GM19395 (cell line): ENCODE results near the gene ERC1.

Experiments used
- ATAC-seq: cut with Tn5 transposase; IDR thresholded peaks from one replicate; pipeline ENCODE4 v1.9.1; 2021; ENCODE audit warnings: mild to moderate bottlenecking, moderate library complexity; ENCODE audit not compliant: unreplicated experiment

The ERC1 gene

GRCh38 chr12:1375323-1375722 lies 384.3 kb downstream of the ERC1 start:
- no peak for ATAC-seq

DNA sequence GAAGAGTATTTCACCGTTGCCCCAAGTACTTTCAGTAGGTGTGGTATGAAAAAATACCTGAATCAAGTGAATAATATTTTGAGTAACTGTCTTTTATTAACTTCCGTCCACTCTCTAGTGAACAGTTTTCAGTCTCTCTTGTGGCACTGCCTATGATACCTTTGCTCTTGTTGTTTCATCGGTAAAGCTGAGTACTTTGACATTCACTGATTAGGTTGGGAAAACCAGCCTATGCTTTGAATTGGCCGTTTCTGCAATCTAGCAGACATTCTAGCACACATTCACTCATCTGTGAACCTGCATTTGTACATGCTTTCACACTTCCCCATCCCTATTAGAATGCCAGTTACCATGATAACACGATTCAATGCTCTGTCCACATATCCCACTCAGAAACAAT lies 386.1 kb downstream of the ERC1 start:
- no peak for ATAC-seq

DNA sequence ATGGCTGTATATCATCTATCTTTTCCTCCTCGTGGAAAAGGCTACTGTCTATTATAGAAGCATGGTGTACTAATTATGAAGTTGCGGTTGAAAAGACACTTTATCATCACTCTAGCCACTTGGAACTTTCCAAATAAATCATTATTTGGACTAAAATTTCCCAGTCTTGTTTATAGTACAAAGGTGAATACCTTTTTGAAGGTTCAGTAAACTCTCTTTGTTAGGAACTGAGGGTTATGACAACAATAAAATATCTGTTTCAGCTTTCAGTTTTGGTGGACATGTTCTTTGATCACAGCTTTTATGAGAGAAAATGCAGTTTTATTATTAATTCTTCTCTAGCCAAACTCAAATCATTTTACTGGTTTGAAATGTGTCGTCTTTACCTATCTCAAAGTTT lies 386.7 kb downstream of the ERC1 start:
- no peak for ATAC-seq

DNA sequence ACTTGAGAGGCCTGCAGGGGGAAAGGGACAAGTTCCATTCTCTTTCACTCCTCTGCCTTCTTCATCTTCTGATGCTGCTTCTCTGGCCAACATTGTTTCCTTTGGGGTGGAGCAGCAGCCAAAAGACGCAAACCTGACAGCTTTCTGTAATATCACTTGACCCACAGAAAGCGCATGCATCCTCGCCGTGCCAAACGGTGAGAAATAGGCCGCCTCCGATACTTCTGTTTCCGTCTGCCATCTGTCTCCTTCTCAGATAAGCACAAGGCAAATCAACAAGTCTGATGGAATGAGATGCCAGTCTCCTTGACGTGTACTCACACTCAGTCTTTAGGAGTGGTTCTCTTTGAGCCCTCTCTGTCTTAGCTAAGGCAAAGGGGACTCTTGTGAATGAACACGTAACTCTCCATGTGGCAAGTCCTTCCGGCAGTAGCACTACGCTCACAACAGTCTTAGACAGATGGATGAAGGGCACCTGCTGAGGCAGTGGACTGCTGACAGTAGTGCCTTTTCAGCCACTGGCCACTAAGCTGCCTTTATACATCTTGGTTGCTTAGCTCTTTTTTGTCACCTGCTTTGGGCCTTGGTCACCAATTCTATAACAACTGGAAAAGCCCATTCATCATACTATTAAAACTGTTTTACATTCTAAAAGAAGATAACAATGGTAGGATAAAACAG lies 389.3 kb downstream of the ERC1 start:
- ATAC-seq, result no peak

DNA sequence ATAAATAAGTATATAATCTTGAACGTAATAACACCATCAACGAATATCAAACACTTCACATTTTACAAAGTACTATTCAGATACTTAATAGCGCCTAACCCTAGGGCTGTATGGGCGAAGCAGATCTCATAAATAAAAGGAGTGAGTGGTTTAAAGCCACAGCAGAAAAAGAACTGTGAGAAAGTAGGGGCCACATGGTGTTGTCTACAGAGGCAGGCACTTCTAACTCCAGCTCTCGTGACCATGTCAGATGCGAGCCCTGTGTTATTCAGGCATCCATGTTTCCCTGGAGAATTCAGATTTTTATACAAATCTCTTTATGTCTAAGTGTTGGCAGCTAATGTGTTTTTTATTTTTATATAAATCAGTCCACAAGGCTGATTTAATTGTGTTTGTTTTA lies 391.1 kb downstream of the ERC1 start:
- no peak for ATAC-seq

- ATAC-seq, result no peak
Observed at GRCh38 chr12:1382826-1383225, 391.8 kb downstream of the ERC1 start.

- ATAC-seq, result no peak
Observed at GRCh38 chr12:1383758-1384157, 392.7 kb downstream of the ERC1 start.

- no peak for ATAC-seq
Observed at GRCh38 chr12:1384910-1385309, 393.9 kb downstream of the ERC1 start.

GRCh38 chr12:1391722-1392121 lies 400.7 kb downstream of the ERC1 start:
- no peak for ATAC-seq

- ATAC-seq, result no peak
Observed at GRCh38 chr12:1395421-1395955, 404.5 kb downstream of the ERC1 start.

- no peak for ATAC-seq
Observed at GRCh38 chr12:1398673-1399072, 407.6 kb downstream of the ERC1 start.

DNA sequence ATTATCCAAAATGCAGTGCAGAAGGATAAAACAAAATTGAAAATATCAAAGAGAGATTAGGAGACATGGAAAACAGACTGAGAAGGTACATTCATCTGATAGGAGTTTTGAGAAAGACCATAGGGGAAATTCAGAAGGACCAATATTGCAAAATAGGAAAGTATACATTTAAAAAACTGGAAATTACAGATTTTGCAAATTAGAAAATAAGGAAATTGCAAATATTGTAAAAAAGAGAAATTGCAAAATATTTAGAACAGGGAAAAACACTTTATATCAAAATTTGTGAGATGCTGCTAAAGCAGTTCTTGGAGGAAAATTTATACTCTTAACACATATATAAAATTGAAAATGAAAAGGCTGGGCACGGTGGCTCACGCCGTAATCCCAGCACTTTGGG lies 410.9 kb downstream of the ERC1 start:
- no peak for ATAC-seq

GRCh38 chr12:1403417-1403816 lies 412.4 kb downstream of the ERC1 start:
- ATAC-seq, result no peak

GRCh38 chr12:1405619-1406018 lies 414.6 kb downstream of the ERC1 start:
- ATAC-seq, result no peak

- no peak for ATAC-seq
Observed at GRCh38 chr12:1410794-1411193, 419.8 kb downstream of the ERC1 start.

DNA sequence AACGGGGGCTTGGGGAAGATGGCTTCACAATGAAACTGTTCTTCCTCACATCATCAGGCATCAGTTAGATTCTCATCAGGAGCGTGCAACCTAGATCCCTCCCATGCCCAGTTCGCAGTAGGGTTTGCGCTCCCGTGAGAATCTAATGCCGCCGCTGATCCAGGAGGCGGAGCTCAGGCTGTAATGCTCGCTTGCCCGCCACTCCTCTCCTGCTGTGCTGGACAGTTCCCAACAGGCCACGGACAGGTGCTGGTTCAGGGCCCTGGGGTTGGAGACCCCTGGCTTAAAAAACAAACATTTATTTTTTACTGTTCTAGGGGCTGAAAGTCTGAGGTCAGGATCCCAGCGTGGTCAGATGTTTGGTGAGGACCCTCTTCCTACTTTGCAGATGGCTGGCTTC lies 422.9 kb downstream of the ERC1 start:
- ATAC-seq, result no peak

- no peak for ATAC-seq
Observed at GRCh38 chr12:1418144-1418543, 427.1 kb downstream of the ERC1 start.

GRCh38 chr12:1419849-1420371 lies 428.9 kb downstream of the ERC1 start:
- no peak for ATAC-seq

GRCh38 chr12:1421091-1421846 lies 430.2 kb downstream of the ERC1 start:
- no peak for ATAC-seq

DNA sequence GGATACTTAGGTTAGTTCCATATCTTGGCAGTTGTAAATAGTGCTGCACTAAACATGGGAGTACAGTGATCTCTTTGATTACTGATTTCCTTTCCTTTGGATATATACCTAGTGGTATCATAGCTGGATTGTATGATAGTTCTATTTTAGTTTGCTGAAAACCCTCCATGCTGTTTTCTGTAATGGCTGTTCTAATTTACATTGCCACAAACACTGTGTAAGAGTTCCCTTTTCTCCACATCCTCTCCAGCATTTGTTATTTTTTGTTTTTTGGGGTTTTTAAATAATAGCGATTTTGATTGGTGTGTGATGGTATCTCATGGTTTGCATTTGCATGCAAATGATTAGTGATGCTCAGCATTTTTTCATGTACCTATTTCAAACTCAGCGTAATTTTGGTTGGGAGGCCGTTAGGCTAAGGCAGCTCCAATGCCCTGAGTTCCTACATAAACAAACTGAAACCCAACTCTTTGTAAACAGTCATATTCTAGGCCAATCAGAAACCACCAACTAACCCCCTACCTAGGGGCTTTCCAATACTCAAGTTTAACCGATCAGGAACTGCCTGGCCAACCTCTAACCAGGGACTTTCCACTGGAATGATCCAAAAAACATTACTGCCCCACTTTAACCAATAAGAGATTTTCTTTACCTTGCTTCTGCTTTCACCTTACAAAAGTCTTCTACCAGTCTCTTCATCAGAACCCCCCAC lies 431.7 kb downstream of the ERC1 start:
- peak; percentile 56 for ATAC-seq

- ATAC-seq, result no peak
Observed at GRCh38 chr12:1424674-1425395, 433.8 kb downstream of the ERC1 start.
